DND-41 (cell line): ENCODE results near the gene PPP1R12C.

ENCODE experiments used
- ATAC-seq: fragments of 200-7000 bp; cut with Tn5 transposase; 3 replicates; pipeline ENCODE4 v1.9.1; 2021; ENCODE audit warnings: low read depth; ENCODE audit not compliant: insufficient read depth
- DNase-seq: peaks from one replicate; pipeline ENCODE4 v3.0.0-alpha.2; 2020
- H2AFZ ChIP-seq: 2 replicates; pipeline ENCODE4 v1.6.0; 2012; ENCODE audit warnings: low read depth, low read length
- H3K27ac ChIP-seq: 2 replicates; pipeline ENCODE4 v1.5.1; 2012; ENCODE audit warnings: low read length, inconsistent platforms
- H3K27me3 ChIP-seq: fragments of 200-600 bp; sonication (generic); 2 replicates; pipeline ENCODE4 v1.6.0; 2012; ENCODE audit warnings: low read length, mild to moderate bottlenecking, inconsistent platforms; ENCODE audit not compliant: insufficient read depth, poor library complexity
- H3K36me3 ChIP-seq: 2 replicates; pipeline ENCODE4 v1.5.1; 2012; ENCODE audit warnings: low read length, inconsistent platforms; ENCODE audit not compliant: insufficient read depth
- H3K4me1 ChIP-seq: 2 replicates; pipeline ENCODE4 v1.5.1; 2012; ENCODE audit warnings: mild to moderate bottlenecking, low read length; ENCODE audit not compliant: insufficient read depth
- H3K4me2 ChIP-seq: 2 replicates; pipeline ENCODE4 v1.6.0; 2012; ENCODE audit warnings: mild to moderate bottlenecking, moderate library complexity, low read length, inconsistent platforms; ENCODE audit not compliant: insufficient read depth
- H3K4me3 ChIP-seq, 2 experiments: fragments of 200-600 bp in 1 of 2; shearing (Covaris generic) in 1 of 2; 2 replicates each; pipeline ENCODE4 v1.5.1; 2012 to 2016; ENCODE audit warnings: inconsistent platforms in 2 of 2, low read length in 2 of 2, mild to moderate bottlenecking in 2 of 2, low read depth in 1 of 2, moderate library complexity in 1 of 2
- H3K79me2 ChIP-seq: 2 replicates; pipeline ENCODE4 v1.6.0; 2012; ENCODE audit warnings: low read length, inconsistent platforms; ENCODE audit not compliant: insufficient read depth
- H3K9ac ChIP-seq: 2 replicates; pipeline ENCODE4 v1.6.0; 2012; ENCODE audit warnings: low read depth, mild to moderate bottlenecking, inconsistent platforms, low read length, moderate library complexity
- H3K9me3 ChIP-seq: 2 replicates; pipeline ENCODE4 v1.5.1; 2012; ENCODE audit warnings: low read length, moderate library complexity, mild to moderate bottlenecking, inconsistent platforms; ENCODE audit not compliant: insufficient read depth, severe bottlenecking
- H4K20me1 ChIP-seq: 2 replicates; pipeline ENCODE4 v1.6.0; 2012; ENCODE audit warnings: low read length; ENCODE audit not compliant: insufficient read depth
- EZH2 ChIP-seq: IDR thresholded peaks from 3 replicates; pipeline ENCODE4 v1.6.1; 2012; ENCODE audit warnings: borderline replicate concordance, low read depth, mild to moderate bottlenecking, moderate library complexity, low read length, inconsistent platforms; ENCODE audit not compliant: severe bottlenecking
- TF ChIP-seq, protein P1 (sequence below): IDR thresholded peaks from 2 replicates; pipeline ENCODE4 v1.5.1; 2012; ENCODE audit warnings: borderline replicate concordance, low read length, moderate library complexity, mild to moderate bottlenecking; ENCODE audit not compliant: poor library complexity, severe bottlenecking; ENCODE audit errors: extremely low read depth

Gene PPP1R12C

GRCh38 chr19:55146078-55146704 lies 28.8 kb upstream of the PPP1R12C start:
- no peak overlapping the region for H3K4me2 ChIP-seq
- peak; percentile 43; the same call in 1 of the 3 replicates for ATAC-seq
- no peaks in the 10 kb centered on the region for H3K4me1 ChIP-seq
- H2AFZ ChIP-seq: no peak overlapping the region
- no peak overlapping the region for H3K27ac ChIP-seq
- H3K79me2 ChIP-seq: no peaks in the 10 kb centered on the region
- peak; percentile 49 for DNase-seq
- H3K36me3 ChIP-seq: no peaks in the 10 kb centered on the region
- H4K20me1 ChIP-seq: 0 out of 2 replicates have a peak, but pooled peaks cover under 1% of the 10 kb centered on the region
- H3K27me3 ChIP-seq: peaks cover 13% of the 10 kb centered on the region
- no peaks in the 10 kb centered on the region for H3K9me3 ChIP-seq
- TF ChIP-seq, protein P1, sequence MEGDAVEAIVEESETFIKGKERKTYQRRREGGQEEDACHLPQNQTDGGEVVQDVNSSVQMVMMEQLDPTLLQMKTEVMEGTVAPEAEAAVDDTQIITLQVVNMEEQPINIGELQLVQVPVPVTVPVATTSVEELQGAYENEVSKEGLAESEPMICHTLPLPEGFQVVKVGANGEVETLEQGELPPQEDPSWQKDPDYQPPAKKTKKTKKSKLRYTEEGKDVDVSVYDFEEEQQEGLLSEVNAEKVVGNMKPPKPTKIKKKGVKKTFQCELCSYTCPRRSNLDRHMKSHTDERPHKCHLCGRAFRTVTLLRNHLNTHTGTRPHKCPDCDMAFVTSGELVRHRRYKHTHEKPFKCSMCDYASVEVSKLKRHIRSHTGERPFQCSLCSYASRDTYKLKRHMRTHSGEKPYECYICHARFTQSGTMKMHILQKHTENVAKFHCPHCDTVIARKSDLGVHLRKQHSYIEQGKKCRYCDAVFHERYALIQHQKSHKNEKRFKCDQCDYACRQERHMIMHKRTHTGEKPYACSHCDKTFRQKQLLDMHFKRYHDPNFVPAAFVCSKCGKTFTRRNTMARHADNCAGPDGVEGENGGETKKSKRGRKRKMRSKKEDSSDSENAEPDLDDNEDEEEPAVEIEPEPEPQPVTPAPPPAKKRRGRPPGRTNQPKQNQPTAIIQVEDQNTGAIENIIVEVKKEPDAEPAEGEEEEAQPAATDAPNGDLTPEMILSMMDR: peak; percentile 65
- no peak for TF ChIP-seq EZH2
- H3K4me3 ChIP-seq: no peak overlapping the region
- H3K9ac ChIP-seq: no peak overlapping the region

DNA sequence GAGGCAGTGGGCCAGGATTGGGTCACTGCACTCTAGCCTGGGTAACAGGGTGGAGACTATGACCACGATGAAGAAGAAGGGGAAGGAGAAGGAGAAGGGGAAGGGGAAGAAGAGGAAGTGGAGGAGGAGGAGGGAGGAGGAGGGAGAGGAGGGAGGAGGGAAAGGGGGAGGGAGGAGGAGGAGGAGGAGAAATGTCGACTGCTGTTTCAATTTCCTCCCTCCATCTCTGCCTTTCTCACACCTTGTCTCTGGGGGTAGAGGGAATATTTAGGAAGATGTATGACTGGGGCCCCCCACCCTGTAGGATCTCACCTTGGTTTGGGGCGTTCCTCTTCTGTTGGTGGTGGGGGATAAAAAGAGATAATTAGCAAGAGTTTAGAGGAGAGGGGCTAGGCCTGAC lies 27.8 kb upstream of the PPP1R12C start:
- H3K4me2 ChIP-seq: no peak overlapping the region
- TF ChIP-seq EZH2: no peak
- TF ChIP-seq, protein P1: no peak

GRCh38 chr19:55141696-55142095 lies 24.3 kb upstream of the PPP1R12C start:
- H3K9me3 ChIP-seq: no peaks in the 10 kb centered on the region
- no peaks in the 10 kb centered on the region for H3K4me1 ChIP-seq
- DNase-seq (no peak), ATAC-seq (no peak)
- H4K20me1 ChIP-seq: 0 out of 2 replicates have a peak, but pooled peaks cover 3% of the 10 kb centered on the region
- TF ChIP-seq EZH2: no peak
- TF ChIP-seq, protein P1: no peak
- H3K36me3 ChIP-seq: no peaks in the 10 kb centered on the region
- H3K4me2 ChIP-seq: no peak overlapping the region
- H3K27ac ChIP-seq: no peak overlapping the region
- H3K9ac ChIP-seq: no peak overlapping the region
- no peak overlapping the region for H2AFZ ChIP-seq
- H3K79me2 ChIP-seq: no peaks in the 10 kb centered on the region
- H3K4me3 ChIP-seq: no peak overlapping the region
- peaks cover 9% of the 10 kb centered on the region for H3K27me3 ChIP-seq

More for the DNA sequence above, 27.8 kb upstream of the PPP1R12C start:
- Histone ChIP-seq H3K9me3 (no peaks in the 10 kb centered on the region), H4K20me1 (0 out of 2 replicates have a peak, but pooled peaks cover 3% of the 10 kb centered on the region), H2AFZ (no peak overlapping the region), H3K27ac (no peak overlapping the region), H3K79me2 (no peaks in the 10 kb centered on the region), H3K9ac (no peak overlapping the region), H3K4me3 (no peak overlapping the region), H3K36me3 (no peaks in the 10 kb centered on the region), H3K27me3 (peaks cover 13% of the 10 kb centered on the region), H3K4me1 (no peaks in the 10 kb centered on the region)
- no peak for DNase-seq
- no peak for ATAC-seq

DNA sequence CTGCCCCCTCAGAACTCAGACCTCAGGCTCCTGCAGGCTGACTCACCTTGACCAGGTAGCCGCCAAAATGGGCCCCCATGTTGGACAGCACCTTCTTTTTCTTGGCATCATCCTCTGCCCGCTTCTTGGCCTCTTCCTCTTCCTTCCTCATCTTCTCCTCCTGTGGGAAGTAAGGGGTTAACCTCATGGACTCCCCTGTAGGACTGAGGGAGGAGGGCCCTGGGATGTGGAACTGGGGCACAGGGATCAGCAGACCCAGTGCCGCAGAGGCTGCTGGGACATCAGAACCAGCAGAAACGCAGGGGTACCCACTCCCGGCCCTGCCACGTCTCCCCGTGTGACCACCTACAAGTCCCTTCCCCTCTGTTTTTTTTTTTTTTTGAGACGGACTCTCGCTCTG lies 20.5 kb upstream of the PPP1R12C start:
- no peak overlapping the region for H3K9ac ChIP-seq
- H3K4me3 ChIP-seq: no peak overlapping the region
- 0 out of 2 replicates have a peak, but pooled peaks cover 3% of the 10 kb centered on the region for H4K20me1 ChIP-seq
- H2AFZ ChIP-seq: no peak overlapping the region
- H3K79me2 ChIP-seq: no peaks in the 10 kb centered on the region
- H3K27ac ChIP-seq: no peak overlapping the region
- TF ChIP-seq, protein P1: no peak
- TF ChIP-seq EZH2: no peak
- no peaks in the 10 kb centered on the region for H3K4me1 ChIP-seq
- no peak for DNase-seq
- no peak overlapping the region for H3K4me2 ChIP-seq
- H3K9me3 ChIP-seq: no peaks in the 10 kb centered on the region
- ATAC-seq: no peak
- no peaks in the 10 kb centered on the region for H3K36me3 ChIP-seq
- peaks cover under 1% of the 10 kb centered on the region for H3K27me3 ChIP-seq
